Colonic mucosa (tissue), 4 donors: ENCODE measurements around the gene CROCC2. TPM values are rescaled to one million over a fixed set of nuclear protein-coding genes. Genes with fewer than 3 reads are reported as not detected.

Experiments
- DNase-seq: peaks from one replicate; pipeline ENCODE4 v3.0.0-alpha.2; 2020
- H3K27ac ChIP-seq: fragments of 200-600 bp; one replicate; pipeline ENCODE4 v1.8.0; 2021
- H3K27me3 ChIP-seq: fragments of 200-600 bp; one replicate; pipeline ENCODE4 v1.8.0; 2021
- H3K36me3 ChIP-seq: fragments of 200-600 bp; one replicate; pipeline ENCODE4 v1.8.0; 2021
- H3K4me1 ChIP-seq: fragments of 200-600 bp; one replicate; pipeline ENCODE4 v1.8.0; 2021; ENCODE audit warnings: mild to moderate bottlenecking
- H3K4me3 ChIP-seq: fragments of 200-600 bp; one replicate; pipeline ENCODE4 v1.8.0; 2021
- H3K9ac ChIP-seq, 2 donors: one replicate each; pipeline ENCODE4 v1.7.0; 2013; ENCODE audit warnings: control low read depth in 2 of 2, low read depth in 2 of 2, low read length in 2 of 2
- H3K9me3 ChIP-seq: fragments of 200-600 bp; one replicate; pipeline ENCODE4 v1.8.0; 2021
- CTCF ChIP-seq: fragments of 200-600 bp; IDR thresholded peaks from one replicate; pipeline ENCODE4 v1.8.0; 2022; ENCODE audit warnings: antibody characterized with exemption, mild to moderate bottlenecking
- intact Hi-C: fragments of 100-400 bp; cut with DNase I; formaldehyde crosslinking; loops from one replicate; pipeline ENCODE4 v1.14.1; 2022
- total RNA-seq, 2 donors: library from RNA; stranded (reverse); fragmentation: NEBNext Ultra II Directional in 1 of 2; extraction: Animal tissue kit (Norgen Biotek cat#: 25700) in 1 of 2; gene quantifications; one replicate each; pipeline ENCODE4 v1.2.1, GENCODE V29; 2021
- donor health status: healthy.
- donor health status: DM: no; HTN: no; CAD: no.
- donor health status: DM: no; HTN: no; CAD: no.

CROCC2 gene
- total RNA-seq, 2 donors from 2014 or later: 0.05 TPM; not detected in 1

- no peak for TF ChIP-seq CTCF
- intact Hi-C loops: no loop called here
- no peaks in the 10 kb centered on the region for H3K27me3 ChIP-seq
- H3K9me3 ChIP-seq: no peaks in the 10 kb centered on the region
- no peak for DNase-seq
- peaks cover 4% of the 10 kb centered on the region for H3K4me1 ChIP-seq
- no peaks in the 10 kb centered on the region for H3K36me3 ChIP-seq
- H3K9ac ChIP-seq: no peak overlapping the region
- no peak overlapping the region for H3K27ac ChIP-seq
- H3K4me3 ChIP-seq: no peak overlapping the region
Measured at GRCh38 chr2:240995041-240996021, 89.2 kb downstream of the CROCC2 start.

- Histone ChIP-seq H3K9me3 (no peaks in the 10 kb centered on the region), H3K9ac (no peak overlapping the region), H3K4me3 (no peak overlapping the region), H3K4me1 (peaks cover 4% of the 10 kb centered on the region), H3K27me3 (no peaks in the 10 kb centered on the region), H3K36me3 (no peaks in the 10 kb centered on the region), H3K27ac (no peak overlapping the region)
- TF ChIP-seq CTCF: no peak
- intact Hi-C loops: no loop called here
- no peak for DNase-seq
Measured at GRCh38 chr2:240996161-240996833, 90.2 kb downstream of the CROCC2 start.

- Histone ChIP-seq H3K9me3 (no peaks in the 10 kb centered on the region), H3K9ac (no peak overlapping the region), H3K4me1 (peaks cover 4% of the 10 kb centered on the region), H3K27ac (no peak overlapping the region), H3K4me3 (no peak overlapping the region), H3K36me3 (no peaks in the 10 kb centered on the region), H3K27me3 (no peaks in the 10 kb centered on the region)
- no peak for TF ChIP-seq CTCF
- no peak for DNase-seq
- intact Hi-C loops: no loop called here
Measured at GRCh38 chr2:240996834-240997140, 90.7 kb downstream of the CROCC2 start.

GRCh38 chr2:240997141-240997855 is 91.2 kb downstream of the CROCC2 start:
- H3K36me3 ChIP-seq: no peaks in the 10 kb centered on the region
- H3K4me1 ChIP-seq: no peaks in the 10 kb centered on the region
- TF ChIP-seq CTCF: no peak
- DNase-seq: peak; percentile 29
- no peaks in the 10 kb centered on the region for H3K9me3 ChIP-seq
- peak overlapping the region in 1 of 2 donors; percentile 46 for H3K9ac ChIP-seq
- H3K4me3 ChIP-seq: no peak overlapping the region
- H3K27ac ChIP-seq: peak overlapping the region; percentile 19
- intact Hi-C loops: no loop called here
- no peaks in the 10 kb centered on the region for H3K27me3 ChIP-seq
